B cell (primary cell): ENCODE data around the gene SKA1. TPM values are rescaled to one million over a fixed set of nuclear protein-coding genes. Genes with fewer than 3 reads are reported as not detected.

Experiments
- ATAC-seq: fragments of 200-7000 bp; cut with Tn5 transposase; one replicate; pipeline ENCODE4 v1.10.0; 2021; ENCODE audit warnings: low read depth, mild to moderate bottlenecking, moderate number of reproducible peaks, moderate library complexity
- CTCF ChIA-PET: fragments of 350-600 bp; sonication (Branson Sonifier 250); formaldehyde crosslinking; loops from one replicate; lab custom pipeline; 2021; ENCODE audit warnings: antibody characterized with exemption, inconsistent platforms; lab: Charles Lee
- POLR2A ChIA-PET: fragments of 350-600 bp; sonication (Branson Sonifier 250); formaldehyde crosslinking; loops from one replicate; lab custom pipeline; 2021; ENCODE audit warnings: antibody characterized with exemption; lab: Charles Lee
- DNase-seq: peaks from one replicate; pipeline ENCODE4 v3.0.0; 2013
- H2AFZ ChIP-seq: 2 replicates; pipeline ENCODE4 v1.6.1; 2012; ENCODE audit warnings: mild to moderate bottlenecking, low read depth, low read length; ENCODE audit not compliant: insufficient read depth, poor library complexity, severe bottlenecking
- H3K27ac ChIP-seq, 2 donors: 1 replicate in 1 of 2; 2 replicates in 1 of 2; pipeline ENCODE4 v1.5.1; 2012 to 2013; ENCODE audit warnings: low read length in 2 of 2, mild to moderate bottlenecking in 2 of 2, moderate library complexity in 1 of 2
- H3K27me3 ChIP-seq, 4 experiments: fragments of 200-600 bp in 1 of 4; sonication (generic) in 1 of 4; replicated peaks in 1 of 4; 1 replicate in 2 of 4; 2 replicates in 2 of 4; pipeline versions ENCODE4 v1.6.1 to v1.7.0; 2013 to 2016; ENCODE audit warnings: low read length in 3 of 4, mild to moderate bottlenecking in 2 of 4, mixed read lengths in 1 of 4, moderate library complexity in 1 of 4; ENCODE audit not compliant: insufficient read depth in 4 of 4, control insufficient read depth in 3 of 4; ENCODE audit errors: control extremely low read depth in 1 of 4
- H3K36me3 ChIP-seq, 2 experiments: replicated peaks in 1 of 2; 1 replicate in 1 of 2; 2 replicates in 1 of 2; pipeline versions ENCODE4 v1.6.1 to v1.7.1; 2013; ENCODE audit warnings: low read length in 1 of 2; ENCODE audit not compliant: insufficient read depth in 2 of 2, control insufficient read depth in 1 of 2; ENCODE audit errors: control extremely low read depth in 1 of 2, extremely low read depth in 1 of 2
- H3K4me1 ChIP-seq, 2 donors: fragments of 200-600 bp in 1 of 2; sonication (generic) in 1 of 2; 1 replicate in 1 of 2; 2 replicates in 1 of 2; pipeline versions ENCODE4 v1.5.1 to v1.6.1; 2013 to 2017; ENCODE audit warnings: low read length in 2 of 2; ENCODE audit not compliant: control insufficient read depth in 2 of 2, insufficient read depth in 2 of 2
- H3K4me2 ChIP-seq: replicated peaks from 2 replicates; pipeline ENCODE3; 2012; ENCODE audit warnings: mild to moderate bottlenecking, low read depth, low read length; ENCODE audit not compliant: poor library complexity, severe bottlenecking
- H3K4me3 ChIP-seq, 5 experiments: fragments of 200-600 bp in 1 of 5; sonication (generic) in 1 of 5; 1 replicate in 3 of 5; 2 replicates in 2 of 5; pipeline versions ENCODE4 v1.5.1 to v1.7.0; 2011 to 2016; ENCODE audit warnings: low read length in 4 of 5, mild to moderate bottlenecking in 4 of 5, low read depth in 2 of 5, control low read depth in 1 of 5, moderate library complexity in 1 of 5; ENCODE audit not compliant: insufficient read depth in 1 of 5; ENCODE audit errors: control extremely low read depth in 1 of 5, extremely low read depth in 1 of 5
- H3K79me2 ChIP-seq: fragments of 200-600 bp; sonication (generic); one replicate; pipeline ENCODE4 v1.6.0; 2016; ENCODE audit warnings: low read length; ENCODE audit not compliant: control insufficient read depth, insufficient read depth
- H3K9ac ChIP-seq: fragments of 200-600 bp; sonication (generic); 2 replicates; pipeline ENCODE4 v1.6.1; 2017; ENCODE audit warnings: mild to moderate bottlenecking, low read length, moderate library complexity
- H3K9me3 ChIP-seq, 3 donors: one replicate each; pipeline versions ENCODE4 v1.6.1 to v1.7.1; 2013; ENCODE audit warnings: low read length in 2 of 3; ENCODE audit not compliant: control insufficient read depth in 2 of 3, insufficient read depth in 1 of 3; ENCODE audit errors: control extremely low read depth in 1 of 3
- H4K20me1 ChIP-seq: 2 replicates; pipeline ENCODE4 v1.6.0; 2012; ENCODE audit warnings: mild to moderate bottlenecking, low read length; ENCODE audit not compliant: insufficient read depth, control insufficient read depth, poor library complexity, severe bottlenecking
- H3K27ac Mint-ChIP-seq: one replicate; pipeline ENCODE4 v1.8.0; 2021; ENCODE audit warnings: mixed read lengths
- H3K27me3 Mint-ChIP-seq: one replicate; pipeline ENCODE4 v1.8.0; 2021; ENCODE audit warnings: mixed read lengths
- H3K4me1 Mint-ChIP-seq: one replicate; pipeline ENCODE4 v1.8.0; 2021; ENCODE audit warnings: mixed read lengths
- H3K4me3 Mint-ChIP-seq: one replicate; pipeline ENCODE4 v1.8.0; 2021; ENCODE audit warnings: mixed read lengths
- H3K9me3 Mint-ChIP-seq: one replicate; pipeline ENCODE4 v1.8.0; 2022; ENCODE audit warnings: mixed read lengths; ENCODE audit not compliant: insufficient read depth
- EZH2 ChIP-seq: IDR thresholded peaks from 2 replicates; pipeline ENCODE4 v1.6.1; 2012; ENCODE audit warnings: borderline replicate concordance, low read depth, mild to moderate bottlenecking, moderate library complexity, low read length; ENCODE audit not compliant: insufficient read depth, poor library complexity, severe bottlenecking
- WGBS: methylation state at CpG from one replicate; pipeline ENCODE4 v1.1.5; 2013; ENCODE audit warnings: missing lambda C conversion rate; ENCODE audit not compliant: insufficient coverage; 5-methylcytosine and 5-hydroxymethylcytosine counted together
- intact Hi-C: fragments of 100-400 bp; cut with micrococcal nuclease; formaldehyde crosslinking; loops from one replicate; pipeline ENCODE4 v1.10.0; 2022
- polyA plus RNA-seq: library from polyadenylated mRNA; depleted of rRNA; stranded (reverse); fragments of >200 nt; gene quantifications from 2 replicates; pipeline ENCODE4 v1.2.3, GENCODE V29; 2012
- total RNA-seq, 2 donors: library from RNA; stranded (reverse); fragments of 120-200 nt in 1 of 2; gene quantifications; 1 replicate in 1 of 2; 2 replicates in 1 of 2; pipeline versions ENCODE4 v1.2.3 to v1.2.4, GENCODE V29; 2013 to 2022
- TF ChIP-seq, protein P1 (sequence below): fragments of 200-600 bp; IDR thresholded peaks from one replicate; pipeline ENCODE4 v1.8.0; 2022; ENCODE audit warnings: antibody characterized with exemption, mild to moderate bottlenecking

SKA1 gene
- total and polyA plus RNA-seq, 2 donors (not counting 1 experiment from before 2014, with no cell fraction given), result 0.28 to 0.52 TPM

DNA sequence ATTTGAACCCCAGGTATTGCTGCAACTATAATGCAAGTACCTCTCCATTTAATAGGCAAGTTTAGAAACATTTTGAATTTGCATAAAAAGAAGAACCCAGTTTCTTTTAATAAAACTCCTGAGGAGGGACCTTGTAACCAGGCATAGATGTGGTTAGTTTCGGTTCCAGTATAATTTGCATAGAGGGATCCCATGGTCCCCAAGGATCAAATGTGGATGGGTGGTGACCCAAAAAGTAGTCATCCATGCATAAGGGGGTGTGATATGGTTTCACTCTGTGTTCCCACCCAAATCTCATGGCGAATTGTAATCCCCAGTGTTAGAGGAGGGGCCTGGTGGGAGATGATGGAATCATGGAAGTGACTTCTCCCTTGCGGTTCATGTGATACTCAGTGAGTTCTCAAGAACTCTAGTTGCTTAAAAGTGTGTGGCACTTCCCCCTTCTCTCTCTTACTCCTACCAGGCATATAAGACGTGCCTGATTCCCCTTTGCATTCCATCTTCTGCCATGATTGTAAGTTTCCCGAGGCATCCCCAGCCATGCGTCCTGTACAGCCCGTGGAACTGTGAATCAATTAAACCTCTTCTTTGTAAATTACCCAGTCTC, 40.2 kb upstream of the SKA1 start:
- peak overlapping the region; percentile 25 for H3K9ac ChIP-seq

DNA sequence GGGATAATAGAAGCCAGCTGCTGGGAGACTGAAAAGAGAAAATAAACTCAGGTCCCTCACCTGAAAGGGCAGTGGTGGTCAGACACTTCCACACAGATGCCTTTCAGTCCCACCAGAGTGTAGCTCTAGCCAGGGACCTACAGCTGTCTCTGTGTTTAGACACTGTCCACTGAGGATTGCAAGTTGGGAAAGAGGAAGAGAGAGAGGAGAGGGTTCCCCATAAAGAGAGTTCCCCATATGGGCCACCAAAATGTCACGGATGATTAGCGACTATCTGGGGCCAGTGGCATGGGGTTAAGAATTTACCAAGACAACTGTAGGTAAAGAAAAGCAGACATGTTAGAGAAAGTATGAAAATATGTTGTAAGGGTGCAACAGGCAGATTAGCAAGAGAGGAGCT, 36.7 kb upstream of the SKA1 start:
- Histone ChIP-seq H3K4me1 (peaks cover 50 to 54% of the 10 kb centered on the region in 2 donors), H3K4me3 (no peak overlapping the region), H3K9me3 (peaks cover 0 to 8% (median 0%) of the 10 kb centered on the region in 3 donors), H3K27me3 (no peaks in the 10 kb centered on the region), H3K36me3 (no peaks in the 10 kb centered on the region), H3K4me2 (peak overlapping the region; percentile 17), H3K27ac (no peak overlapping the region), H3K9ac (no peak overlapping the region), H4K20me1 (no peaks in the 10 kb centered on the region), H2AFZ (no peak overlapping the region), H3K79me2 (no peaks in the 10 kb centered on the region)
- no peak overlapping the region for H3K27ac Mint-ChIP-seq
- no peaks in the 10 kb centered on the region for H3K9me3 Mint-ChIP-seq
- peaks cover 58% of the 10 kb centered on the region for H3K4me1 Mint-ChIP-seq
- no peaks in the 10 kb centered on the region for H3K27me3 Mint-ChIP-seq
- DNase-seq (peak; percentile 18), ATAC-seq (no peak)
- POLR2A ChIA-PET, result no interaction called here
- no peak overlapping the region for H3K4me3 Mint-ChIP-seq
- TF ChIP-seq EZH2, result no peak
- TF ChIP-seq, protein P1, sequence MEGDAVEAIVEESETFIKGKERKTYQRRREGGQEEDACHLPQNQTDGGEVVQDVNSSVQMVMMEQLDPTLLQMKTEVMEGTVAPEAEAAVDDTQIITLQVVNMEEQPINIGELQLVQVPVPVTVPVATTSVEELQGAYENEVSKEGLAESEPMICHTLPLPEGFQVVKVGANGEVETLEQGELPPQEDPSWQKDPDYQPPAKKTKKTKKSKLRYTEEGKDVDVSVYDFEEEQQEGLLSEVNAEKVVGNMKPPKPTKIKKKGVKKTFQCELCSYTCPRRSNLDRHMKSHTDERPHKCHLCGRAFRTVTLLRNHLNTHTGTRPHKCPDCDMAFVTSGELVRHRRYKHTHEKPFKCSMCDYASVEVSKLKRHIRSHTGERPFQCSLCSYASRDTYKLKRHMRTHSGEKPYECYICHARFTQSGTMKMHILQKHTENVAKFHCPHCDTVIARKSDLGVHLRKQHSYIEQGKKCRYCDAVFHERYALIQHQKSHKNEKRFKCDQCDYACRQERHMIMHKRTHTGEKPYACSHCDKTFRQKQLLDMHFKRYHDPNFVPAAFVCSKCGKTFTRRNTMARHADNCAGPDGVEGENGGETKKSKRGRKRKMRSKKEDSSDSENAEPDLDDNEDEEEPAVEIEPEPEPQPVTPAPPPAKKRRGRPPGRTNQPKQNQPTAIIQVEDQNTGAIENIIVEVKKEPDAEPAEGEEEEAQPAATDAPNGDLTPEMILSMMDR, result no peak
- WGBS, result 79% methylated on average over 2 of the region's 2 CpGs
- CTCF ChIA-PET, result interaction anchor here (1.3 to 2.5 kb wide), 2 partner anchors 19 to 119 kb away, joined by 3 to 15 read pairs; no protein-coding TSS in a partner anchor
- intact Hi-C loops, result no loop called here

More for the DNA sequence above, 40.2 kb upstream of the SKA1 start:
- Mint-ChIP-seq H3K27me3 (peaks cover 3% of the 10 kb centered on the region), H3K4me1 (peaks cover 75% of the 10 kb centered on the region), H3K27ac (peak overlapping the region; percentile 71), H3K4me3 (peak overlapping the region; percentile 62), H3K9me3 (no peaks in the 10 kb centered on the region)
- peak overlapping the region in 3 of 5 experiments; percentile 19 to 57 (median 30) for H3K4me3 ChIP-seq
- H3K4me1 ChIP-seq, result peaks cover 67 to 72% of the 10 kb centered on the region in 2 donors
- no peak for TF ChIP-seq EZH2
- TF ChIP-seq, protein P1, result no peak
- DNase-seq (peak; percentile 82), ATAC-seq (peak; percentile 98)
- 20% methylated on average over 1 of the region's 7 CpGs for WGBS
- ChIA-PET CTCF (no interaction called here), POLR2A (no interaction called here)
- H3K27ac ChIP-seq, result no peak overlapping the region
- intact Hi-C loops, result loop anchor here (1.0 kb wide), 4 partner anchors 22 to 47 kb away; partner anchors contain the start of gene CXXC1
- peak overlapping the region; percentile 71 for H3K4me2 ChIP-seq
- H3K79me2 ChIP-seq, result no peaks in the 10 kb centered on the region
- no peak overlapping the region for H2AFZ ChIP-seq
- no peaks in the 10 kb centered on the region for H3K36me3 ChIP-seq
- H3K27me3 ChIP-seq, result peaks cover 0 to 5% (median 0%) of the 10 kb centered on the region in 4 experiments
- H4K20me1 ChIP-seq, result no peaks in the 10 kb centered on the region
- H3K9me3 ChIP-seq, result no peaks in the 10 kb centered on the region
